DMS153 treated with DMSO at 0.1 percent for 48 hours (cell line): ENCODE data around the gene NDUFS3.

Experiments used
- DNase-seq: peaks from one replicate; lab custom pipeline; 2025; ENCODE audit not compliant: unreplicated experiment; lab: John Stamatoyannopoulos, UW

The NDUFS3 gene

DNA sequence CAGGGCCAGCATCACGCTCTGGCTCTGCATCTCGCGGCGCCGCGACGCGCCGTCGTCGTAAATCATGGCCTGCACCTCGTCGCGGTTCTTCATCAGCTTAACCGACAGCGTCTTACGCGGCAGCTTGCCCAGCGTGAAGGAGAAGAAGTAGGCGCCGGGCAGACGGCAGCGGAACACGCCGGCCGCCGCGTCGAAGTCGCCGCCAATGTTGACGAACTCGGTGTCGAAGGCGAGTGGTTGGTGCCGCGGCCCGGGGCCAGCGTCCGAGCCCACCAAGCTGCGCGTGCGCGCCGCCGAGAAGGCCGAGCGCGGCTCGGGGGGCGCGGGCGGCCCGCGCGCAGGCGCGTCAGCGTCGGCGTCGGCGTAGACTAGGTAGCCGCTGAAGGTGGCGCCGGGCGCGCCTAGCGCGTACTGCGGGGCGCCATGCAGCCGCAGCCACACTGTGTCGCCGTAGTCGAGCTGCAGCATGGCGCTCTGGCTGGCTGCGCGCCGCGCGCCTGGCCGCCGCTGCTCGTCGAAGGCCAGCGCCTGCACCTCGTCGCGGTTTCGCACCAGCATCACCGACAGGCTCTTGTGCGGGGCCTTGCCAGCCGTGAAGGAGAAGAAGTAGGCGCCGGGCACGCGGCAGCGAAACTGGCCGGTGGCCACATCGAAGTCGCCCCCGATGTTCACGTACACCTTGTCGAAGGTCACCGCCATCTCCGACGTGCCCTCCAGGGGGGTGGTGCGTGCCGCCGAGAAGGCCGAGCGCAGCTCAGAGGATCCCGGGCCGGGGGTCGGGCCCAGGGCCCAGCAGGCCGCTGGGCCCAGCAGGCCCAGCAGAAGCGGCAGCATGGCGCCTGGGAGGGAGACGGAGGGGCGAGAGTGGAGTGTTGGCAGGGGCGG is 11.3 kb downstream of the NDUFS3 start:
- DNase-seq: no peak

DNA sequence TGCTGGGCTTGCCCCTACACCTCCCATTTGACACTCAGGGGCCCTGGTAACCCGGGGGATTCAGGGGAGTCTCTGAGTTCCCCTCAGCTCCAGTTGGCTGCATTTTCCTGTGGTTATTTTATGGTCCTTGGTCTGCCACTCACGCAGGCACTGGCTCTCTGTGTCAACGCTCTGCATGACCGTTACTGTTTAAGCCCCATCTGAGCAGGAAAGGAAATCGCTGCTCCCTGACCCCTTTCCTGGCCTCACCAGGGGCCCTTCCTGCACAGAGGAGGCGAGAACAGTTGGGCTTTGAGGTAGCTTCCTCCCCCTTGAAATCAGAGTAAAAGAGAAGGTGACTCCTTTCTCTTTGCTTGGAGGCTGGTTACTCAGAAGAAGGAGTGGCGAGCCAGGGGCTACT is 12.9 kb downstream of the NDUFS3 start:
- DNase-seq: no peak

DNA sequence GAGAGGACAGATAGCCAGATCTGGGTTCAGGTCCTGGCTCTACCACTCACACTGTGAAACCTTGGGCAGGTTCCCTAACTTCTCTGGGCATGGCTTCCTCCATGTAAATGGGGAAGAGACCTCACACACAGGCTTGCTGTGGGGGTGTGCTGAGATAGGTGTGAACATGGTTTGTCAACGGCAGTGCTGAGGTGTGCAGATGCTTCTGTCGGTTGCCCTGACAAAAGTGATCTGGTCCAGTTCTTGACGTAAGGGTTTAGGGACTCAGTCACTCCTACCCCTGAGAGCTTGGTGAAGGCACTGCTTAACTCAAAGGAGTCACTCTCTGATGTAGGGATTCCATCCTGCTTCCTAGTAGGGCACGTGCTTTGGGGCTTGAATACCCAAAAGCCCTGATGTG is 13.4 kb downstream of the NDUFS3 start:
- no peak for DNase-seq

DNA sequence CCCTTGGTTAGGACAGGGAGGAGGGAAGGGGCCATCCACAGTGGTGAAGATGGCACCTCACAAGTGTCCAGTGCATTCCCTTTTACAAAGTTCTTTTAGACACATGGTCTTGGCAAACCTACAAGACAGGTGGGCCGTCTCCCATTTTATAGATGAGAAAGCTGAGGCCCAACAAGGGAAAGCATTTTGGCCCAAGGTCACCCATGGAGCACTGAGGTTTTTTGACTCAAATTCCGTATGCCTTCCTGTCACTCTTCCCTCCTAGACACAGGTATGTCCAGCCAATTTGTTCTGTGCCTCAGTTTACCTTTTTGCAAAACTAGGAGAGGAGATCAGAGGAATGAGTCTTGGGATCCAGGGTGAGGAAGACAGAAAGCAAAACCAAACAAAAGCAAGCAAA is 14.1 kb downstream of the NDUFS3 start:
- DNase-seq: no peak

DNA sequence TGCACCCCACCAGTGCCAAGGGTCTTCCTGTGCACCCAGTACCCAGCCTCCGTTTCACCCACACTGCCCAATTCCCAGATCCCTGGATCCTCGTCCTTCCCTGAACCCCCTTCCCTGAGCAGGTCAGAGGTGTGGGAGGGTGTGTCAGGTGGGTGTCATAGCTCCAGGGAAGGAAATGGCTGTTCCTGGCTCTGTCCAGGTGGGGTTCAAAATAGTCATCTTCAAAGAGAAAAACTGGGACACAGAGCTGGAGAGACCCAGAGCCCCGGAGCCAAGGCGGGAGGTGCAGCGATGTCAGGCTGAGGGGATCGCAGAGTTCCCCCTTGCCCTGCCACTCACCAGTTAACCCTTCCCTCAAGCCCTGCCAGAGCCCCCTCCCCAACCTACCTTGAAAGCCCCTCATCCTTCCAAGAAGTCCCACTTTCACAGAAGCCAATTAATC is 14.6 kb downstream of the NDUFS3 start:
- DNase-seq: no peak

DNA sequence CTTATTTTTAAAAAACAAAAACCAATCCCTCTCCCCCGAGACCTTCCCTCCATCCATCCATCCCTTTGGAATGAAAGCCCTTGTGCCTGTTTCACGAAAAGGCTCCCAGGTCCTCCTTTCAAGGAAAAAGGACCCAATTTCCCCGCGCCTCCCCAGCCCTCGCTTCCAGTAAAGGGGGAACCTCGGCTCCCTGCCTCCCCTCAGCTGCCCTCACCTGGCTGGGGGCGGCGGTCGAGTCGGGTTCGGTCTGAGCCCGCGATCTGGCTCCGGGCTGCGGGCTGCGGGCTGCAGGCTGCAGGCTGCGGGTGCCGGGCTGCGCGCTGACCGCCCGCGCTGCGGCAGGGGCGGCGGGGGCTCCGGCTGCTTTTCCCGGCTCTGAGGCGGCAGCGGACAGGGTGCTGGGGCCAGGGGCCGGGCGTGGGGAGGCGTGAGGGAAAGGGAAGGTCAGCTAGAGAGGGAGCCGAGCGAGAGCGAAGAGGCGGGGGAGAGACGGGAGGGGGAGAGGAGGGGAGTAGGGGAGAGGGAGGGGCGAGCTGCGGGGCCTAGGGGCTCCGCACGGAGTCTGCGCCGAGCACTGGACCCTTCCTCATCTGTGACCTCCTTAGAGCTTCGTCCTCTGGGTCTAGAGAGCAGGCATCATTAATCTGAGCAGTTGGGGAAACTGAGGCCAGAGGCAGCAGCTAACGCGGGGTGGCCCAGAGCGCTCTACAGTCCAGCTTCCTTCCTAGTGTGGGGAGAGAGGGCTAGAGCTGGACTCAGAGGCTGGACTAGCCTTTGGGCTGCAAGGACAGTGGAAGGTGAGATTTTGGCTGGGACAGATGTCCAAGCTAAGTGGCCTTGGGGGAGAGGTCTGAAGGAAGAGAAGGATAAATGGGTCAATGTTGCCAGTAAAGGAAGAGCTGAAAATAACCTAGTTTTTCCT is 15.3 kb downstream of the NDUFS3 start, which contains the start of gene C1QTNF4:
Gene C1QTNF4, minus strand, starts transcription at position 478 of the 922 bp plus-strand sequence. CDS start 3,601 bp downstream, outside the sequence.
- no peak for DNase-seq

DNA sequence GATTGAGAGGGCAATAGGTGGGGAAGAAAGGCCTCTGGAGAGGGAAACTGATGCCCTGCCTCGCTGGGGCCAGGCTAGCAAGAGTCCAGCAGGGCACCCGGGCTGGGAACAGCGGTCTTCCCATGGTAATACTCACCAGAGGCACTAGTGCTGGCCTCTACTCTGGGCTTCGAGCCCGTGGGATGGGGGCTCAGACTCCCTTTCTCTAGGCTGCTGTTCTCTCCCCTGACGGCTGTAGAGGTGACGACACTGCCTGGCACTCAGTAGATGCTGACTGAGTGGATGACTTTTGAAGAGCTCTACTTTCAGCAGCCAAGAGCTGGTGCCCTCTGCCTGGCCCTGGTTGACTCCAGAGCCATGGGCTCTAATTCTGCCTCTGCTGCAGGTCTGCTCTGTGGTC is 16.2 kb downstream of the NDUFS3 start:
- DNase-seq: no peak

DNA sequence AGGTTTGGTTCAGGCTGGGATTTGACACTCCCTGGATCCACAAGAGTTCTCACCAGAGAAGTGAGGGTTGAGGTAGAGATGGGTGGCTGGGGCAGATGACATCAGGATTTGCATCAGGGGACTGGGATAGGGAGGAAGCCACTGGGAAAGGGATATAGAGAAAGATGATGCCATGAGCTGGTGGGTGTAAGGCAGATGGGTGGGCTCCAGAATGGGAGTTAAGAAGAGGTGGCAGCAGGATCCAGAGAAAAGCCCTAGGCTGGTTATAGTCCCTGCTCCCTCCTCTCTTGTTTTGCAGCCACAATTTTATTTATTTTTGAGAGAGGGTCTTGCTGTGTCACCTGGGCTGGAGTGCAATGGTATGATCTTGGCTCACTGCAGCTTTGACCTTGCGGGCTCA is 17.1 kb downstream of the NDUFS3 start:
- DNase-seq: no peak

DNA sequence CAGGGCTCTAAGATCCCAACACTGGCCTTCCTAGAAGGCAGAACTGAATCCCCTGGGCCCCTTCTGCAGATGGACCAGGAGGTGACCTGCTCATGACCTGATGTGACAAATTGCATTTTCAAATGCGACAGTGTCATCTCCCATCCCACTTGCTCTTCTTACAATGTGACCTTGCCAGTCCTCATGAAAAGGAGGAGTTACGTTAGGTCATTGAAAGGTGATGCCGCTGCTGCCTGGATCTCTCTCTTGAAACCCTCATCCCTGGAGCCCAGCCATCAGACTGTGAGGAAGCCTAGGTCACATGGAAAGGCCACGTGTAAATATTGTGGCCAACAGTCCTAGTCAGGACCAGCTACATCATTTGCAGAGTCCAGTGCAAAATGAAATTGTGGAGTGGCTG is 21.0 kb downstream of the NDUFS3 start:
- DNase-seq: no peak

DNA sequence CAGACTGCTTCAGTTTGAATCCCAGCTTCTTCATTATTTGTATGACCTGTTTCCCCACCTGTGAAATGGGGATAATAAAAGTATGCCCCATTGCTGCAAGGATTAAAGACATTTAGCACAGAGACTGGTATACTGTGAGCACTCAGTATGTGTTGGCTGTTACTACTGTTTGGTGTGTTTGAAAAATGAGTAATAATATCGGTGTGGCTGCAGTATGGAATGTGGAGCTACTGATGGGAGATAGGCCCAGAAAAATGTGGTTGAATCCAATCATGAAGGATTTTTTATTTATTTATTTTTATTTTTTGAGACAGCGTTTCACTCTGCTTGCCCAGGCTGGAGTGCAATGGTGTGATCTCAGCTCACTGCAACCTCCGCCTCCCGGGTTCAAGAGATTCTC is 24.4 kb downstream of the NDUFS3 start:
- DNase-seq: no peak

DNA sequence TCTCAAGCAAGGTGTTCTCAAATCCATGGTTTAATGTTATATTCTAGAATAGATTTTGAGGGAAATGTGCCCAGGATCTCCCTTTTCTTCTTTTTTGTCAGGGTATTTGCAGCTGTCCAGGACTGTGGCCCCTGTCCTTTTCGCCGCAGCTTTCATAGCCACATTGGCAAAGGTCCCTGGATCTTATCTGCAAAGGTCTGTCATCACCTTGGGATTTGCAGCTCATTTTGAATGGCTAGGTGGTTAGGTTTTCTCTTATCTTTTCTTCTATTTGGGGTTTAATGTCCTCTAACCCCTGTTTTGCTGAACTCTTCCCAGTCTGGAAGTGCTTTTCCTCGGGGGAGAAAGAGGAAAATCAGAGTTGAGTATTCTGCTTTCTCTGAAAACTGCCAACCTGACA is 27.0 kb downstream of the NDUFS3 start:
- no peak for DNase-seq

DNA sequence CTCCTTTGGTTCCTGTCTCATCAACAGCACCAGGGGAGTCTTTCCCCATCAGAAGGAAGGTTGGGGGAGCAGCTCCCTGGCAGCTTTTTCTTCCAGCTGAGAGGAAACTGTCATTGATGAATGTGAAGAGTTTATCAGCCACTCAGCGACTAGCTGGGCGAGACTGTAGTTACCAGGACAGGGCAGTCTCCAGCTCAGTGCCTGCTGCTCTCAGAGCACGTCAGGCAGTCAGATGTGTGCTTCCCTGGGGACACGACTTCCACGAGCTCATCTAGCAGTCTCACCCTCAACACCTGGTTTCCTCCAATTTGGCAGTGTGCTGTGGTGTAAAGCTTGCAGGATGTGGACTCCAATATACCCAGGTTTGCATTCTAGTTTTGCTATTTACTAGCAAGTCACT is 27.9 kb downstream of the NDUFS3 start:
- no peak for DNase-seq

DNA sequence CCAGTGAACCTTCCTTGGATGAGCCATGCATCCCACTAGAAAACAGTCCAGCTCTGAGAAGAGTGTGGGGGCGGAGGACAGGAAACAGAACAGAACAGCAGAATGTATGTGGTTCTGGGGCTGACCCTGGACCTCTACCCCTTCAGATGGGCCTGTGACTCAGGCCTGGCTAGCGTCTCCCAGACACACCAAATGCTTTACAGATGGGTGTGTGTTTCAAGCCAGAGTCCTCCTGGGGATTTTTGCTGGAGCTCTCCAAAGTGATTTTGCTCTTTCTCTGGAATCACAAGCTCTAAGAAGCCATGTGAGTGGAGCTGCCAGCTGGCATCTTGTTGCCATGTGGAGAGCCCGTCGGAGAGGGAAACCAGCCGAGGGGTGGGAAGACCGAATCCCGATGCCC is 28.5 kb downstream of the NDUFS3 start:
- DNase-seq: no peak

DNA sequence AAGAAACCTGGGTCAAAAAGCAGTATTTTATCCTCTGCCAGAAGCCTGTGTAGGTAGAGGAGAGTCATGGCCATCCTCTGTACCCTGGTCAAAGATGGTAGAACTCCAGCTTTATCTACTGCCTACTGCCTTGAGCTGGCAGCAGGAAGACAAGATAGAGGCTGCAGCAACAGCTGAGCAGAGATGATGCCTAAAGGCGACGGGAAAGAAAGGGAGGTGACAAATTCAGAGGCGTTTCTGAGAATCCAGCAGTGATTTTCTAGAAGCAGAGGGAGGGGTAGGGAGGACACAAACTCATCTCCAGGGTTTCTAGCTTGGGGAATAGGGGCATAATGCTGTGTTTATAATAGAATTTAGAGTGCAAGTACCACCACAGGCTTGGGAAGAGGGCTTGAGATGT is 30.8 kb downstream of the NDUFS3 start:
- DNase-seq: no peak

DNA sequence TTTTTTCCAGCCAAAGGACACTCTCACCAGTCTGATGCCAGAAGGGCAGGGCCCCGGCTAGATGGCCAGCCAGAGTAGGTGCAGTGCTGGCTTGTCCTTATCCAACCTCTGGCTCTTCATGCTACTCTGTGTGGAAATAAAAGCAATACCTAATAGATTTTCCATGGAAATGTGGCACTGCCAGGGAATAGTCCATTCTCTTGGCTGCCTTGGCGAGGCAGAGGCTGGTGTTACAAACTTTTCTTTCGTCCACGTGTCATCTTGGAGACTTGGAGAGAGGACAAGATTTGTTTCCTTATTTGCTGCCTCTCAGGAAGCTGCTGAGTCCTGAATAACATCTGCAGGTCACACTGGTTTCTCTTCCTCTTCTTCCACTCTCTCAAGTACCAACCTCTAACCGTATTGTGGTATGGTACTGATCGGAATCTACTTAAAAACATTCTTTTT is 32.5 kb downstream of the NDUFS3 start:
- DNase-seq: no peak

DNA sequence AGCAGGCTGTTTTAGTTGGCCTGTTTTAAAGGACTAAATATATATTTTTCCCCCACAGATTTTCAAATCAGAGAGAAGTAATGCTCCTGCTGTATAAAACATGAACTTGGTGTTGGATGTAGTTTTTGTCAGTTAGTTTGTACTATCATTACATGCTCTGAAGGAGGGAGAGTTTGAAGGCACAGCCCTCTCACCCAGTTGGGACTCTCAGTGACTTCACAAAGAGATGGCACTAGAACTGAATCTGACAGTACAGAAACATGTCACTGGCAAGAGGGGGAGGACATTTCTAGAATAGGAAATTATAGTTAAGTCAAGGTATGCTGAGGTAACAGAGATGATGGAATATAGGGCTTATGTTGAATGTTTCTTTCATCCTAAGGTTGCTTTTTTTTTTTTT is 36.4 kb downstream of the NDUFS3 start:
- no peak for DNase-seq

DNA sequence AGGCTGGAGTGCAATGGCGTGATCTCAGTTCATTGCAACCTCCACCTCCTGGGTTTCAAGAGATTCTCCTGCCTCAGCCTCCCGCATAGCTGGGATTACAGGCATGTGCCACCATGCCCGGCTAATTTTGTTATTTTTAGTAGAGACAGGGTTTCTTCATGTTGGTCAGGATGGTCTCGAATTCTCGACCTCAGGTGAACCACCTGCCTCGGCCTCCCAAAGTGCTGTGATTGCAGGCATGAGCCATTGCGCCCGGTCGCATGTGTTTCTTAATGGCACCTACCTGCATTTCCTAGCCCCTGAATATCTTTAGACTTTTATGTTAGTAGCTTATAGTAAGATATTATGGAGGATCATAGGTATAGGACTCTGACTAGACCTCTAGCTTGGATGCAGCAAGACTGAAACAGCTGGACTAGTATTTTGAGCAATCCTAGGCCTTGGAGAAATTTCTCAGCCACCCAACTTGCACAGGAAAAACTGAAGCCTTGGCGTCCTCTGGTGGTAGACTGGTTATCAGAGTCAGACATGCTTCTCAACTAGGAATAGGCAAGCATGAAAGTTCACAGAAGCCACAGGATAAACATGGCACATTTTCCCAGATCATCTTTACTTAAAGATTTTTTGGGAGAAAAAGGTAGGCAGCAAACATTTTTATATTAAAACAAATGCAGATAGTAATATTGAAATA is 38.0 kb downstream of the NDUFS3 start:
- DNase-seq: peak; percentile 11

DNA sequence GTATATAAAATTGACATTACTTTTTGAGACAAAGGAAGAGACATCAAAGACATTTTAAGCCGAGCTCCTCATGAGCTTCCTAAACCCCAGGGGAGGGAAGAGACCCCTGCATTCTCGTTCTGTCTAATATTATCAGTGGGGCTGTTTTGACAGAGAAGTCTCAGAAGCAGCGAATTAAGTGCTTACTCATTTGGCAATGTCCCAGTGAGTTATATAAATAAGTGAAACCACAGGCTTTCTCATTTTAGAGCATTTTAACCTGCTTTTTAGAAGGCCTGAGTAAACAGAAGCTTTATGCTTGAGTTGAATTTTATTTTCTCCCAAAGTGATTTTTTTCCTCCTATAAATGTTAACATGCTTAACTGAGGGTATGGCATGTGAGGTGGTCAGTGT is 38.5 kb downstream of the NDUFS3 start:
- DNase-seq: no peak

DNA sequence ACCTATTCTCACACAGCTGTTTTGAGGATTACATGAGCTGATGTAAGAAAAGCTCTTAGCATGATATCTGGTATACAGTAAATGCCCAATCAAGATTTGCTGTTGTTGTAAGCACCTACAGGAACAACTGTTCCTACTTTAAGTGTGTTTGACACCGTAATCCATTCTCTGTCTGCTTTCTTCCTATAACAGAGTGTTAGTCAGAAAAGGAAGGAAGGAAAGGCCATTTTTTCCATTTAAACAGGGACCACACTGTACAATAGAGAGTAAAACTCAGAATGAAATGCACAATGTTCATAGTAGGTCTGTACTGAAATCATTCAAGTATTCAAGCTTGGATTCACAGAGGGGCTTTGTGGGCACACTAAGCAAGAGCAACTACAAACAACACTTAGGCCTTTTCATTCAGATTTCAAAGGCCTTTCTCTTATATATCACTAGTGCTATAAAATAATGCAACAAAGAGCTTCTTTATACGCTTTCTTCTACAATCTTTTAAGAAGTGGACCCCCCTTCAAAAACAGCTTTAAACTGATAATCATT is 42.0 kb downstream of the NDUFS3 start:
- DNase-seq: no peak

DNA sequence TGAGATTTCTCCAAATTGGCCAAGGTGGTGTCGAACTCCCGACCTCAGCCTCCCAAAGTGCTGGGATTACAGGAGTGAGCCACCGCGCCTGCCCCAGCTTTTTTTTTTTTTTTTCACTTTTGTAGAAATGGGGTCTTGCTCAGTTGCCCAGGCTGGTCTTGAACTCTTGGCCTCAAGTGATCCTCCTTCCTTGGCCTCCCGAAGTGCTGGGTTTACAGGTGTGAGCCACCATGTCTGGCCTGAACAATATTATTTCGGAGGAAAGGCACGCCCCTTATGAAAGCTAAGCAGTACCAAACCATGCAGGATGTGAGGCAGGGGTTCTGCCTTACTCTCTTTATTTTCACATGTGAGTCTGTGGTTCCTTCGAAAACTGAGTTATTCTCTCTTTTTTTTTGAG is 47.4 kb downstream of the NDUFS3 start:
- DNase-seq: no peak

DNA sequence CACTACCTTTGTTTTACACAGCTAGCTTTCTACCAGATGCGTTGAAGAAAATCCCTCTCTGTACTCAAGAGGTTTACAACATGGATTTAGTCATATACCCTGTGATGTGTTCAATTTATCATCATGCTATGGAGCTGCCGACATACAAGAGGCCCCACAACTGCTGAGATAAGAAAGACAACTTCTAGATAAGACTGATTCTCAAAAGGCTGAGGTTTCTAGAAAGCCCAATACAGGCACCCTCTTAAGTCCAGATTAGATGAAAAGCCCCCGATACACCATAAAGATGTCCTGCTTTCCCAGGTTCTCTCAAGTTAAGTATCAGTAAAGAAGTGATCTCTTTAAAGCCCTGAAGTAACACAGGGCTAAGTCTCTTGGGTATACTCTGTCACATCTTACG is 49.2 kb downstream of the NDUFS3 start:
- no peak for DNase-seq
